PC-9 (cell line): ENCODE data around the gene HTT. TPM values are rescaled to one million over a fixed set of nuclear protein-coding genes. Genes with fewer than 3 reads are reported as not detected.

ENCODE experiments used
- BruUV-seq: library from RNA; stranded (reverse); fragments of 400-500 nt; replicated peaks from 2 replicates; lab custom pipeline; 2021; lab: Mats Ljungman, UMichigan
- CTCF ChIA-PET: fragments of 300-600 bp; sonication (Branson Sonifier 250); formaldehyde crosslinking; loops from one replicate; lab custom pipeline; 2022; ENCODE audit warnings: antibody characterized with exemption; lab: Charles Lee
- POLR2A ChIA-PET: fragments of 300-600 bp; sonication (Branson Sonifier 250); formaldehyde crosslinking; loops from one replicate; lab custom pipeline; 2022; ENCODE audit warnings: antibody characterized with exemption; ENCODE audit not compliant: unreplicated experiment; lab: Charles Lee
- DNase-seq, 2 experiments: peaks; one replicate each; pipeline versions ENCODE4 v3.0.0 to v3.0.0-alpha.2; 2015 to 2022; ENCODE audit warnings: mixed read lengths in 1 of 2
- H2AFZ ChIP-seq: fragments of 200-600 bp; sonication (generic); 2 replicates; pipeline ENCODE4 v1.8.1; 2017; ENCODE audit warnings: antibody characterized with exemption
- H3F3A ChIP-seq: fragments of 200-600 bp; sonication (generic); 2 replicates; pipeline ENCODE4 v1.8.1; 2017; ENCODE audit warnings: antibody characterized with exemption, mild to moderate bottlenecking, low read depth; ENCODE audit not compliant: insufficient read depth
- H3K27ac ChIP-seq: fragments of 200-600 bp; sonication (generic); 2 replicates; pipeline ENCODE4 v1.6.1; 2016; ENCODE audit warnings: mixed run types
- H3K27me3 ChIP-seq: fragments of 200-600 bp; sonication (generic); 2 replicates; pipeline ENCODE4 v1.6.1; 2016; ENCODE audit warnings: low read depth, mixed run types; ENCODE audit not compliant: insufficient read depth
- H3K36me3 ChIP-seq: fragments of 200-600 bp; sonication (generic); 2 replicates; pipeline ENCODE4 v1.6.1; 2016; ENCODE audit warnings: low read depth, mixed run types
- H3K4me1 ChIP-seq: fragments of 200-600 bp; sonication (generic); replicated peaks from 2 replicates; pipeline ENCODE4 v1.6.1; 2016; ENCODE audit warnings: mixed run types; ENCODE audit not compliant: insufficient read depth
- H3K4me2 ChIP-seq: fragments of 200-600 bp; sonication (generic); 2 replicates; pipeline ENCODE4 v1.6.1; 2017; ENCODE audit warnings: mixed run types
- H3K4me3 ChIP-seq: fragments of 200-600 bp; sonication (generic); 2 replicates; pipeline ENCODE4 v1.6.1; 2016; ENCODE audit warnings: mixed run types
- H3K79me2 ChIP-seq: fragments of 200-600 bp; sonication (generic); 2 replicates; pipeline ENCODE4 v1.6.1; 2017; ENCODE audit warnings: low read depth, mixed run types
- H3K9me2 ChIP-seq: fragments of 200-600 bp; sonication (generic); 2 replicates; pipeline ENCODE4 v1.8.1; 2017; ENCODE audit warnings: mild to moderate bottlenecking; ENCODE audit not compliant: insufficient read depth
- H3K9me3 ChIP-seq: fragments of 200-600 bp; sonication (generic); 2 replicates; pipeline ENCODE4 v1.8.1; 2016; ENCODE audit warnings: low read depth; ENCODE audit not compliant: insufficient read depth
- H4K20me1 ChIP-seq: fragments of 200-600 bp; sonication (generic); 2 replicates; pipeline ENCODE4 v1.8.1; 2017; ENCODE audit not compliant: insufficient read depth
- EZH2 ChIP-seq: fragments of 200-600 bp; sonication (generic); IDR thresholded peaks from 2 replicates; pipeline ENCODE4 v1.8.0; 2017; ENCODE audit warnings: antibody characterized with exemption, low read depth
- intact Hi-C: fragments of 100-400 bp; cut with micrococcal nuclease; formaldehyde crosslinking; loops from one replicate; pipeline ENCODE4 v1.10.0; 2022; ENCODE audit not compliant: unreplicated experiment
- total RNA-seq: library from RNA; stranded (reverse); gene quantifications from 2 replicates; pipeline ENCODE4 v1.2.3, GENCODE V29; 2021
- TF ChIP-seq, protein P1 (sequence below): fragments of 200-600 bp; sonication (generic); conservative IDR thresholded peaks from 2 replicates; pipeline ENCODE4 v1.6.1; 2017; ENCODE audit warnings: mixed run types, antibody characterized with exemption, mild to moderate bottlenecking, moderate library complexity

The HTT gene
- total RNA-seq, 1 experiment from 2014 or later: 81.7 TPM

DNA sequence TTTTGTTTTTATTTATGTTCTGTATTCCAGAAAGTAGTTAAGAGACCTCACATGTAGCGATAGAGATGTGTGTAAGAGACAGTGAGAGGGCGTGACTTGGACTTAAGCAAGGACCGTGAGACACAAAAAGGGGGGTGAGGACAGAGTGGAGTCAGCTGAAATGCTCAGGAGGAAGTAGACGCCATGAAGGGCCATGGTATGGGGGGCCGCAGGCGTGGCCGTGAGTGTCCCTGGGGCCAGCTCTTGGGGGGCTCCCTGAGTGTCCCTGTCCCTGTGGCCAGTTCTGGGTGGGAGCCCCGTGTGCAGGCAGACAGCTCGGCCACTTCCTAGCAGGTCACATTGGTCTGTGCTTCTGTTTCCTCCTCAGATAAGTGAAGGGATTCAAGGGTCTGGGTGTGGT is 151.5 kb downstream of the HTT start:
- POLR2A ChIA-PET: interaction anchor here (0.7 kb wide), 1 partner anchor 626 kb away, joined by 5 read pairs; no protein-coding TSS in a partner anchor
- TF ChIP-seq EZH2: no peak
- TF ChIP-seq, protein P1, sequence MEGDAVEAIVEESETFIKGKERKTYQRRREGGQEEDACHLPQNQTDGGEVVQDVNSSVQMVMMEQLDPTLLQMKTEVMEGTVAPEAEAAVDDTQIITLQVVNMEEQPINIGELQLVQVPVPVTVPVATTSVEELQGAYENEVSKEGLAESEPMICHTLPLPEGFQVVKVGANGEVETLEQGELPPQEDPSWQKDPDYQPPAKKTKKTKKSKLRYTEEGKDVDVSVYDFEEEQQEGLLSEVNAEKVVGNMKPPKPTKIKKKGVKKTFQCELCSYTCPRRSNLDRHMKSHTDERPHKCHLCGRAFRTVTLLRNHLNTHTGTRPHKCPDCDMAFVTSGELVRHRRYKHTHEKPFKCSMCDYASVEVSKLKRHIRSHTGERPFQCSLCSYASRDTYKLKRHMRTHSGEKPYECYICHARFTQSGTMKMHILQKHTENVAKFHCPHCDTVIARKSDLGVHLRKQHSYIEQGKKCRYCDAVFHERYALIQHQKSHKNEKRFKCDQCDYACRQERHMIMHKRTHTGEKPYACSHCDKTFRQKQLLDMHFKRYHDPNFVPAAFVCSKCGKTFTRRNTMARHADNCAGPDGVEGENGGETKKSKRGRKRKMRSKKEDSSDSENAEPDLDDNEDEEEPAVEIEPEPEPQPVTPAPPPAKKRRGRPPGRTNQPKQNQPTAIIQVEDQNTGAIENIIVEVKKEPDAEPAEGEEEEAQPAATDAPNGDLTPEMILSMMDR: no peak
- Histone ChIP-seq H4K20me1 (no peaks in the 10 kb centered on the region), H3K27me3 (no peaks in the 10 kb centered on the region), H3K79me2 (no peaks in the 10 kb centered on the region), H3K27ac (no peak overlapping the region), H3K9me2 (no peaks in the 10 kb centered on the region), H2AFZ (no peak overlapping the region), H3K36me3 (no peaks in the 10 kb centered on the region), H3F3A (no peaks in the 10 kb centered on the region), H3K4me1 (no peaks in the 10 kb centered on the region), H3K9me3 (no peaks in the 10 kb centered on the region), H3K4me3 (no peak overlapping the region), H3K4me2 (no peak overlapping the region)
- CTCF ChIA-PET: no interaction called here
- BruUV-seq: no TSS peak
- DNase-seq: no peak
- intact Hi-C loops: no loop called here

DNA sequence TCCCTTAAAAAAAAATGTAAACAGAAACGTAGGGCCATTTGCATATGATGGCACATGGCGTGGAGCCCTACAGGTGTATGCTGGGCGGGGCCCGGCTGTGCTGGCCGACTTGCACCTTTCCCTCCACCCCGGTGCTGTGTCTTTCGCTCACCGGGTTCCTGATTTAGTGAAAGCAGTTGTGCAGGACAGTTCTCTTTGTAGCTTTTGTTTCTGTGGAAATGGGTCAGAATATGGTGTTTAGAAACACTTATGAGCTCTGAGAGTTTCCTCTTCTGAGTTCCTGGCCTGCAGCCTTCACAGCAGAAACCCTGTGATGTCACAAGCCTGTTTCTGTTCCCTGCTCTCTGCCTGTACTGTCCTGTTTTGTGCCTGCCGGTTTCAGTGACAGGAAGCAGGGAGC is 152.0 kb downstream of the HTT start:
- no peak for TF ChIP-seq EZH2
- TF ChIP-seq, protein P1: no peak
- POLR2A ChIA-PET: interaction anchor here (0.7 kb wide), 1 partner anchor 625 kb away, joined by 5 read pairs; no protein-coding TSS in a partner anchor
- H3K4me2 ChIP-seq: no peak overlapping the region
- H3K9me3 ChIP-seq: no peaks in the 10 kb centered on the region
- H3F3A ChIP-seq: no peaks in the 10 kb centered on the region
- CTCF ChIA-PET: no interaction called here
- no peak overlapping the region for H3K4me3 ChIP-seq
- no peaks in the 10 kb centered on the region for H3K79me2 ChIP-seq
- no peak overlapping the region for H2AFZ ChIP-seq
- no peaks in the 10 kb centered on the region for H3K27me3 ChIP-seq
- no peak overlapping the region for H3K27ac ChIP-seq
- BruUV-seq: no TSS peak
- H4K20me1 ChIP-seq: no peaks in the 10 kb centered on the region
- H3K36me3 ChIP-seq: no peaks in the 10 kb centered on the region
- no peaks in the 10 kb centered on the region for H3K4me1 ChIP-seq
- H3K9me2 ChIP-seq: no peaks in the 10 kb centered on the region
- no peak for DNase-seq
- intact Hi-C loops: no loop called here

DNA sequence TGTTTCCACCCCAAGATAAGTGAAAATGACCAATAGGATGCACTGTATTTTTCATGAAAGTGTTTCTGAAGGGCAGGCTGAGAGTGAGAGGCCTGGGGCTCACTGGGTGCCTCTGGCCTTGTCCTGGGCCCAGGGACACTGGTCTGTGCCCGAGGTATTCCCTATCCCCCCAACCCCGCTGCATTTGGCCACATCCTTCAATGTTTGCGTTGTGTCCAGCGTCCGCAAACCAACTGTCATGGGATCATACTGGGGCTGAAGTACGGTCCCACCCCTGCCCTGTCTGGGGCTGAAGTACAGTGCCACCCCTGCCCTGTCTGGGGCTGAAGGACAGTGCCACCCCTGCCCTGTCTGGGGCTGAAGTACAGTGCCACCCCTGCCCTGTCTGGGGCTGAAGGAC is 152.5 kb downstream of the HTT start:
- H3K79me2 ChIP-seq: no peaks in the 10 kb centered on the region
- H3K4me3 ChIP-seq: no peak overlapping the region
- BruUV-seq: no TSS peak
- DNase-seq: no peak
- H4K20me1 ChIP-seq: no peaks in the 10 kb centered on the region
- no peak overlapping the region for H3K27ac ChIP-seq
- POLR2A ChIA-PET: no interaction called here
- intact Hi-C loops: no loop called here
- no peak overlapping the region for H2AFZ ChIP-seq
- H3K27me3 ChIP-seq: no peaks in the 10 kb centered on the region
- CTCF ChIA-PET: no interaction called here
- H3K4me2 ChIP-seq: no peak overlapping the region
- H3K9me3 ChIP-seq: no peaks in the 10 kb centered on the region
- no peaks in the 10 kb centered on the region for H3F3A ChIP-seq
- no peaks in the 10 kb centered on the region for H3K9me2 ChIP-seq
- no peaks in the 10 kb centered on the region for H3K4me1 ChIP-seq
- no peaks in the 10 kb centered on the region for H3K36me3 ChIP-seq
- TF ChIP-seq EZH2: no peak
- TF ChIP-seq, protein P1: no peak
